GM12878 (cell line): ENCODE results near the gene VPREB1. TPM values are rescaled to one million over a fixed set of nuclear protein-coding genes. Genes with fewer than 3 reads are reported as not detected.

Experiments
- ATAC-seq: fragments of 200-7000 bp; cut with Tn5 transposase; 3 replicates; pipeline ENCODE4 v1.9.1; 2020; ENCODE audit warnings: mild to moderate bottlenecking, moderate library complexity
- BruUV-seq: library from RNA; stranded (reverse); fragments of 400-500 nt; replicated peaks from 2 replicates; lab custom pipeline; 2021; lab: Mats Ljungman, UMichigan
- CTCF ChIA-PET: fragments of 300-600 bp; sonication (Branson Sonifier 250); formaldehyde crosslinking; extraction: SDS; loops from one replicate; lab custom pipeline; 2021; ENCODE audit warnings: inconsistent platforms; lab: Yijun Ruan, JAX
- POLR2A ChIA-PET: fragments of 350-600 bp; formaldehyde crosslinking; extraction: SDS; loops from one replicate; lab custom pipeline; 2021; ENCODE audit warnings: inconsistent platforms; lab: Charles Lee
- RAD21 ChIA-PET: fragments of 300-600 bp; sonication (Branson Sonifier 250); formaldehyde crosslinking; loops from one replicate; lab custom pipeline; 2023; ENCODE audit warnings: antibody characterized with exemption; ENCODE audit not compliant: unreplicated experiment; lab: Charles Lee
- SMC1A ChIA-PET: fragments of 300-600 bp; sonication (Branson Sonifier 250); formaldehyde crosslinking; loops from one replicate; lab custom pipeline; 2023; ENCODE audit not compliant: unreplicated experiment, uncharacterized antibody; lab: Charles Lee
- DNase-seq: peaks from one replicate; pipeline ENCODE4 v3.0.0-alpha.2; 2011; ENCODE audit warnings: low read depth, low spot score
- FAIRE-seq: peaks from 3 replicates; lab custom pipeline; 2011; peaks lifted over from hg19 to GRCh38; lab: Jason Lieb, UNC
- H2AFZ ChIP-seq: 2 replicates; pipeline ENCODE4 v1.6.0; 2011; ENCODE audit warnings: low read depth, low read length, control low read depth; ENCODE audit not compliant: control insufficient read depth
- H3K27ac ChIP-seq: 2 replicates; pipeline ENCODE4 v1.5.1; 2011; ENCODE audit warnings: control low read depth; ENCODE audit not compliant: control insufficient read depth, insufficient read depth
- H3K27me3 ChIP-seq, 2 experiments: replicated peaks in 1 of 2; 2 replicates each; pipeline versions ENCODE4 v1.6.0 to v1.6.1; 2011; ENCODE audit warnings: low read length in 1 of 2; ENCODE audit not compliant: control insufficient read depth in 2 of 2, insufficient read depth in 2 of 2
- H3K36me3 ChIP-seq, 2 experiments: 2 replicates each; pipeline ENCODE4 v1.5.1; 2011; ENCODE audit warnings: low read length in 1 of 2; ENCODE audit not compliant: control insufficient read depth in 2 of 2, insufficient read depth in 2 of 2
- H3K4me1 ChIP-seq: 2 replicates; pipeline ENCODE4 v1.6.1; 2011; ENCODE audit warnings: mild to moderate bottlenecking, low read length, moderate library complexity, mixed read lengths; ENCODE audit not compliant: control insufficient read depth, insufficient read depth
- H3K4me2 ChIP-seq: 2 replicates; pipeline ENCODE4 v1.6.0; 2011; ENCODE audit warnings: control low read depth; ENCODE audit not compliant: control insufficient read depth, insufficient read depth
- H3K4me3 ChIP-seq: fragments of 200-600 bp; sonication (generic); 2 replicates; pipeline ENCODE4 v1.5.1; 2016
- H3K79me2 ChIP-seq: 2 replicates; pipeline ENCODE4 v1.6.0; 2011; ENCODE audit warnings: low read length; ENCODE audit not compliant: control insufficient read depth, insufficient read depth
- H3K9ac ChIP-seq: 2 replicates; pipeline ENCODE4 v1.8.0; 2011; ENCODE audit warnings: low read length, control low read depth, mixed read lengths; ENCODE audit not compliant: control insufficient read depth, insufficient read depth
- H3K9me3 ChIP-seq: replicated peaks from 3 replicates; pipeline ENCODE4 v1.5.1; 2011; ENCODE audit warnings: mild to moderate bottlenecking, low read length; ENCODE audit not compliant: control insufficient read depth, insufficient read depth
- H4K20me1 ChIP-seq: 2 replicates; pipeline ENCODE4 v1.6.0; 2011; ENCODE audit not compliant: control insufficient read depth, insufficient read depth
- IKZF2 ChIP-seq, 2 experiments: fragments of 450-650 bp; IDR thresholded peaks; 2 replicates each; pipeline ENCODE4 v1.6.1; 2017; ENCODE audit warnings: mild to moderate bottlenecking in 2 of 2, moderate library complexity in 2 of 2
- NR2C2 ChIP-seq: IDR thresholded peaks from 2 replicates; pipeline ENCODE4 v1.6.1; 2011; ENCODE audit warnings: borderline replicate concordance, low read depth; ENCODE audit not compliant: control insufficient read depth, insufficient read length
- RAD21 ChIP-seq: IDR thresholded peaks from 2 replicates; pipeline ENCODE4 v1.6.1; 2011; ENCODE audit warnings: mild to moderate bottlenecking, low read depth, low read length, moderate library complexity; ENCODE audit not compliant: insufficient read depth
- RFX5 ChIP-seq: IDR thresholded peaks from 2 replicates; pipeline ENCODE4 v1.6.1; 2011; ENCODE audit warnings: low read depth, low read length, improper control_type of control experiment
- SPI1 ChIP-seq: IDR thresholded peaks from 2 replicates; pipeline ENCODE4 v1.6.1; 2011; ENCODE audit warnings: low read depth, mild to moderate bottlenecking, low read length, moderate library complexity, borderline replicate concordance; ENCODE audit not compliant: insufficient read depth
- WGBS: methylation state at CpG from one replicate; pipeline ENCODE4 v1.1.6; 2016; ENCODE audit warnings: low lambda C conversion rate; ENCODE audit not compliant: insufficient replicate concordance, insufficient coverage; ENCODE audit errors: missing lambda C conversion rate; 5-methylcytosine and 5-hydroxymethylcytosine counted together
- in situ Hi-C: fragments of 300-500 bp; cut with MboI; formaldehyde crosslinking; loops from 9 replicates; pipeline ENCODE4 v1.14.3; 2018; ENCODE audit warnings: mixed read lengths
- intact Hi-C: fragments of 100-400 bp; cut with micrococcal nuclease; formaldehyde crosslinking; loops from one replicate; pipeline ENCODE4 v1.14.2; 2022; ENCODE audit not compliant: unreplicated experiment
- polyA plus RNA-seq, 11 experiments: library from polyadenylated mRNA; depleted of rRNA in 4 of 11; unstranded in 6 of 11; stranded (reverse) in 5 of 11; fragments of >200 nt; fragmentation: Nextera tagmentation in 4 of 11; fragmentation: Illumina TruSeq in 1 of 11; extraction: Ambion mirVana in 4 of 11; extraction: Trizol in 1 of 11; gene quantifications; 1 replicate in 1 of 11; 2 replicates in 10 of 11; pipeline versions ENCODE4 v1.2.1 to v1.2.3, GENCODE V29; 2011 to 2016; ENCODE audit warnings: inconsistent platforms in 2 of 11, missing spikeins in 2 of 11, low read depth in 1 of 11
- total RNA-seq, 4 experiments: library from RNA; depleted of rRNA in 3 of 4; stranded (reverse); fragments of >200 nt in 3 of 4; fragmentation: Illumina TruSeq in 1 of 4; extraction: Trizol in 1 of 4; gene quantifications; 2 replicates each; pipeline versions ENCODE4 v1.2.1 to v1.2.3, GENCODE V29; 2013 to 2021
- TF ChIP-seq, protein P1 (sequence below): fragments of 450-650 bp; formaldehyde crosslinking; IDR thresholded peaks from 2 replicates; pipeline ENCODE4 v1.4.0; 2020; ENCODE audit warnings: mild to moderate bottlenecking, moderate library complexity
- TF ChIP-seq, protein P2 (sequence below): fragments of 450-650 bp; IDR thresholded peaks from 2 replicates; pipeline ENCODE4 v1.6.1; 2018; ENCODE audit warnings: mild to moderate bottlenecking, low read depth, moderate library complexity; ENCODE audit not compliant: partially characterized antibody

VPREB1 gene
- total and polyA plus RNA-seq, 10 of the 15 experiments (the other 5 are each of a cell fraction or from before 2014, with no cell fraction given): not detected

- Histone ChIP-seq H4K20me1 (no peaks in the 10 kb centered on the region), H3K9ac (no peak overlapping the region), H2AFZ (no peak overlapping the region), H3K36me3 (no peaks in the 10 kb centered on the region), H3K4me3 (no peak overlapping the region), H3K9me3 (no peaks in the 10 kb centered on the region), H3K27me3 (no peaks in the 10 kb centered on the region), H3K4me2 (no peak overlapping the region), H3K79me2 (peaks cover 3% of the 10 kb centered on the region), H3K4me1 (peaks cover 18% of the 10 kb centered on the region), H3K27ac (no peak overlapping the region)
- intact Hi-C loops: loop anchor here (1.0 kb wide), 4 partner anchors 27 to 165 kb away; no protein-coding TSS in a partner anchor
- SMC1A ChIA-PET: interaction anchor here (1.0 to 3.4 kb wide), 21 partner anchors 9 to 765 kb away, joined by 3 to 47 read pairs (median 13); no protein-coding TSS in a partner anchor
- DNase-seq: no peak
- WGBS: 36% methylated on average over 3 of the region's 3 CpGs
- ATAC-seq: no peak; the same call in 2 of the 3 replicates
- RAD21 ChIA-PET: interaction anchor here (0.7 to 3.6 kb wide), 25 partner anchors 13 to 763 kb away, joined by 3 to 70 read pairs (median 7); no protein-coding TSS in a partner anchor
- CTCF ChIA-PET: interaction anchor here (1.0 to 3.6 kb wide), 32 partner anchors 10 to 764 kb away, joined by 3 to 64 read pairs (median 8); no protein-coding TSS in a partner anchor
- in situ Hi-C loops: loop anchor here (5.0 kb wide), 3 partner anchors 38 to 757 kb away; no protein-coding TSS in a partner anchor
- TF ChIP-seq, protein P1, sequence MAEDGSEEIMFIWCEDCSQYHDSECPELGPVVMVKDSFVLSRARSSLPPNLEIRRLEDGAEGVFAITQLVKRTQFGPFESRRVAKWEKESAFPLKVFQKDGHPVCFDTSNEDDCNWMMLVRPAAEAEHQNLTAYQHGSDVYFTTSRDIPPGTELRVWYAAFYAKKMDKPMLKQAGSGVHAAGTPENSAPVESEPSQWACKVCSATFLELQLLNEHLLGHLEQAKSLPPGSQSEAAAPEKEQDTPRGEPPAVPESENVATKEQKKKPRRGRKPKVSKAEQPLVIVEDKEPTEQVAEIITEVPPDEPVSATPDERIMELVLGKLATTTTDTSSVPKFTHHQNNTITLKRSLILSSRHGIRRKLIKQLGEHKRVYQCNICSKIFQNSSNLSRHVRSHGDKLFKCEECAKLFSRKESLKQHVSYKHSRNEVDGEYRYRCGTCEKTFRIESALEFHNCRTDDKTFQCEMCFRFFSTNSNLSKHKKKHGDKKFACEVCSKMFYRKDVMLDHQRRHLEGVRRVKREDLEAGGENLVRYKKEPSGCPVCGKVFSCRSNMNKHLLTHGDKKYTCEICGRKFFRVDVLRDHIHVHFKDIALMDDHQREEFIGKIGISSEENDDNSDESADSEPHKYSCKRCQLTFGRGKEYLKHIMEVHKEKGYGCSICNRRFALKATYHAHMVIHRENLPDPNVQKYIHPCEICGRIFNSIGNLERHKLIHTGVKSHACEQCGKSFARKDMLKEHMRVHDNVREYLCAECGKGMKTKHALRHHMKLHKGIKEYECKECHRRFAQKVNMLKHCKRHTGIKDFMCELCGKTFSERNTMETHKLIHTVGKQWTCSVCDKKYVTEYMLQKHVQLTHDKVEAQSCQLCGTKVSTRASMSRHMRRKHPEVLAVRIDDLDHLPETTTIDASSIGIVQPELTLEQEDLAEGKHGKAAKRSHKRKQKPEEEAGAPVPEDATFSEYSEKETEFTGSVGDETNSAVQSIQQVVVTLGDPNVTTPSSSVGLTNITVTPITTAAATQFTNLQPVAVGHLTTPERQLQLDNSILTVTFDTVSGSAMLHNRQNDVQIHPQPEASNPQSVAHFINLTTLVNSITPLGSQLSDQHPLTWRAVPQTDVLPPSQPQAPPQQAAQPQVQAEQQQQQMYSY (CRISPR knock-in tag): no peak
- TF ChIP-seq NR2C2: no peak
- TF ChIP-seq SPI1: no peak
- TF ChIP-seq, protein P2, sequence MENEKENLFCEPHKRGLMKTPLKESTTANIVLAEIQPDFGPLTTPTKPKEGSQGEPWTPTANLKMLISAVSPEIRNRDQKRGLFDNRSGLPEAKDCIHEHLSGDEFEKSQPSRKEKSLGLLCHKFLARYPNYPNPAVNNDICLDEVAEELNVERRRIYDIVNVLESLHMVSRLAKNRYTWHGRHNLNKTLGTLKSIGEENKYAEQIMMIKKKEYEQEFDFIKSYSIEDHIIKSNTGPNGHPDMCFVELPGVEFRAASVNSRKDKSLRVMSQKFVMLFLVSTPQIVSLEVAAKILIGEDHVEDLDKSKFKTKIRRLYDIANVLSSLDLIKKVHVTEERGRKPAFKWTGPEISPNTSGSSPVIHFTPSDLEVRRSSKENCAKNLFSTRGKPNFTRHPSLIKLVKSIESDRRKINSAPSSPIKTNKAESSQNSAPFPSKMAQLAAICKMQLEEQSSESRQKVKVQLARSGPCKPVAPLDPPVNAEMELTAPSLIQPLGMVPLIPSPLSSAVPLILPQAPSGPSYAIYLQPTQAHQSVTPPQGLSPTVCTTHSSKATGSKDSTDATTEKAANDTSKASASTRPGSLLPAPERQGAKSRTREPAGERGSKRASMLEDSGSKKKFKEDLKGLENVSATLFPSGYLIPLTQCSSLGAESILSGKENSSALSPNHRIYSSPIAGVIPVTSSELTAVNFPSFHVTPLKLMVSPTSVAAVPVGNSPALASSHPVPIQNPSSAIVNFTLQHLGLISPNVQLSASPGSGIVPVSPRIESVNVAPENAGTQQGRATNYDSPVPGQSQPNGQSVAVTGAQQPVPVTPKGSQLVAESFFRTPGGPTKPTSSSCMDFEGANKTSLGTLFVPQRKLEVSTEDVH: no peak
- TF ChIP-seq RAD21: no peak
- no peak for TF ChIP-seq IKZF2 (IDR thresholded peaks at IDR 0.05)
- no peak for TF ChIP-seq RFX5
- no peak for FAIRE-seq
- POLR2A ChIA-PET: interaction anchor here (1.0 to 2.8 kb wide), 7 partner anchors 11 to 759 kb away, joined by 3 to 15 read pairs (median 5); no protein-coding TSS in a partner anchor
- no TSS peak for BruUV-seq
Measured at GRCh38 chr22:22194931-22195264, 49.7 kb upstream of the VPREB1 start.
